Stimulated activated CD8-positive, alpha-beta memory T cell treated with anti-CD3 and anti-CD28 coated beads, Interleukin-4, amount 100 ng/mL, for 1 hour (primary cell): ENCODE measurements around the gene SRD5A1.

Experiments used
- DNase-seq, 2 donors: peaks; one replicate each; pipeline ENCODE4 v3.0.0-alpha.2; 2020; ENCODE audit warnings: low read depth in 2 of 2, low spot score in 1 of 2

SRD5A1 gene

GRCh38 chr5:6681682-6682081 lies 48.4 kb downstream of the SRD5A1 start:
- DNase-seq, result no peak

GRCh38 chr5:6682239-6682638 lies 49.0 kb downstream of the SRD5A1 start:
- DNase-seq, result no peak

GRCh38 chr5:6683241-6683640 lies 50.0 kb downstream of the SRD5A1 start:
- no peak for DNase-seq

- DNase-seq, result no peak
Observed at GRCh38 chr5:6684075-6684474, 50.8 kb downstream of the SRD5A1 start.

DNA sequence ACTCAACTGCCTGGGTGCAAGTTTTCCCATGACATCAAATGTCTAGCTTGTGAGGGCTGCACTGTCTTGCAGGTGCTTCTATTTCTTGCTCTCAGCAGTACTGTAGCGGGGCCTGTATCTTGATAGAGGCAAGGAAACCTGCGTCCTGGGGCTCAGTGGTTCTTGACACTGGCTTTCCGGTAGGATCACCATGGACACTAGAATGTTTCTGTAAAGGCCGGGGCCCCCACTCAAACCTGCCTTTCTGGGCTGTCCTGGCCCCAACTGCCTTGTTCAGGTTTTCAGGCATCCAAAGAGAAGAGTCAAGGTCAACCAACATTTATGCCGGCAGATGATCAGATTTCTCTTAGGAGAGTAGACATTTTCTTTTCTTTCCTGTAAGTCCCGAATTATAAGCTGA lies 53.3 kb downstream of the SRD5A1 start:
- no peak for DNase-seq

DNA sequence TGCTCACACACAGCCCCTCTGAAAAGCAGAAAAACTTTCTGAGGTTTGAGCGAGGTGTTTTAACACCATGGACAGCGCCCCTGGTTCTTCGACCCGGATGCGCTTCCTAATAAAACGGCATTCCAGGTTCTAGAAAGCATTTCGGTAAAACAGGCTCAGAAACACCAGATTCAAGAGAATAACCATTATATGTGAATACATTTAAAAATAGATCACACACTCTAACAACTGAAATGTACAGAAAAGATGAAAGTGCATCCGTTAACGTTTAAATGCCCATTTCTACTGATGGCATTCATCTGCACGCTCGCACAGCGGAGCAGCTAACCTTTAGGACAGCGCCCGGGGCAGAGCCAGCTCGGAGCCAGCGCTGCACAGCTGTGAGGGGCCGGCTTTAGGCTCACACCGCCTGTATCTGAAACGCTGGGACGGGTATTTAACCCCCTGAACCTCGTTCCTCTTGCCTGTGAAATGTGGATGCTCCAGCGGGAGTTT lies 53.7 kb downstream of the SRD5A1 start:
- DNase-seq, result no peak

- DNase-seq, result no peak
Observed at GRCh38 chr5:6687505-6687904, 54.3 kb downstream of the SRD5A1 start.

DNA sequence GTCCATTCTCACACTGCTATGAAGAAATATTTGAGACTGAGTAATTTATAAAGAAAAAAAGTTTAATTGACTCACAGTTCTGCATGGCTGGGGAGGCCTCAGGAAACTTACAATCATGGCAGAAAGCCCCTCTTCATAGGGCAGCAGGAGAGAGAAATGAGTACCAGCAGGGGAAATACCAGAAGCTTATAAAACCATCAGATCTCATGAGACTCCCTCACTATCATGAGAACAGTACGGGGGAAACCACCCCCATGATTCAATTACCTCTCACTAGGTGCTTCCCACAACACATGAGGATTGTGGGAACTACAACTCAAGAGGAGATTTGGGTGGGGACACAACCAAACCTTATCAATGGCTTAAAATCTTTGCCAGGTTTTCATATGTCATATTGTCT lies 59.7 kb downstream of the SRD5A1 start:
- no peak for DNase-seq

- no peak for DNase-seq
Observed at GRCh38 chr5:6698696-6699095, 65.5 kb downstream of the SRD5A1 start.

DNA sequence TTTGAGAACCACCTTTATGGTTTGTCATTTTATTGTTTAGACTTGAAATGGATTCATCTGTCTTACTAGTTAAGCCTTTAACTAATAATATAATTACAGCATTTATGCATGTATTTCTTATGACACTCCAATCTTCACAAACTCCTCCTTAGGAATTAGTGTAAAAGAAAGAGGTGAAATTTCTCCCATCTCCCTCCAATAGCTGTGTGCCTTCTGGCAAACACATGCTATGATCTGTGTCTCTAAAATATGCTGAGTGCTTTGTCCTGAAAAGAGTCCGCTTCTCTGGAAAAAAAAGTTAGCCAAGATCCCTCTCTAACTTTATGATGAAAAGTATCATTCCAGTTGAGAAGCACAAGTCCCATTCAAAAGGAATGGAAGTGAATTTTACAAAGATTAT lies 66.1 kb downstream of the SRD5A1 start:
- DNase-seq, result no peak

DNA sequence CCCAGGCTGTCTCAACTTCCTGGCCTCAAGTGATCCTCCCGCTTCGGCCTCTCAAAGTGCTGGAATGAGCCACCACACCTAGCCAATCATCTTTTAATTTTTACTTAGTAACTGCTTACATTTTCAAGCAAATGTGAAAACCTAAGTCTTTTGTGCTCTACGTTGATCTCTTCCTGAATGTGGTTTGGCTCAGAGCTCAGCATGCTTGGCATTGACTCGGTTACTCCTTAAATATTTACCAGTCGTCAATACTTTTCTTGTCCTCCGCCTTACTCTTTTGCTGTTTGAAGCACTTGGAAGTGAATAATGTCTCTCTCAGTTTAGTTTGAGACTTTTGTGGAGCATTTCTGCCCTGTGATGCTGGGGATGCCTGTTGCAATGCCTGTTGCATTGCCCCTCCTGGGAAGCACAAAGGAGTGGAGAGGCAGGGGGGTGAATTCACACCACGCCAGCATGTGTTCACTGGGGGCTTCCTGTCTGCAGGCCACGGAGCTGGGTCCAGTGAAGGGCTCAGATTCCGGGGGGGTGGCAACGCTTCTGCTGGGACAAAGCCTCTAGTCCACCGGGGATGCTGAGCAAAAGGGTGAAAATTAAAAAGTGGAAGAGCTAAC lies 66.9 kb downstream of the SRD5A1 start:
- no peak for DNase-seq

- no peak for DNase-seq
Observed at GRCh38 chr5:6700685-6701355, 67.6 kb downstream of the SRD5A1 start.

DNA sequence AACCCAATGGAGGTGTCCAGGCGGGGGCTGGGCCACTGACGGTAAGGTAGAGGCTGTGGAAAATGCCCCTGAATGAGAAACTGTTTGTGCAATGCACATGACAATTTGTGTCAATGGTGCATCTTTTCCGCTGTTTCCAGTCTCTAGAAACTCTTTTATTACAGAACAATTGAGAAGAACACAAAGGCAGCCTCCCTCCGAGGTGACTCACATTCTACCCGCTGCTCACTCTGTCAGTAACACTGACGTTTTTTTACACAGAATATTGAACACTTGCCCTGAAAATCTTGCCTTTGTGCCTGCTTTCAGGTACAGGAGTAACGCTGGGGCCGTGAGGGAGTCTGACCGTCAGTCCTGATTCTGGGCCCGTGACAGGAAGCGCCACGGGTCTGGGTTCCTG lies 68.3 kb downstream of the SRD5A1 start:
- no peak for DNase-seq

DNA sequence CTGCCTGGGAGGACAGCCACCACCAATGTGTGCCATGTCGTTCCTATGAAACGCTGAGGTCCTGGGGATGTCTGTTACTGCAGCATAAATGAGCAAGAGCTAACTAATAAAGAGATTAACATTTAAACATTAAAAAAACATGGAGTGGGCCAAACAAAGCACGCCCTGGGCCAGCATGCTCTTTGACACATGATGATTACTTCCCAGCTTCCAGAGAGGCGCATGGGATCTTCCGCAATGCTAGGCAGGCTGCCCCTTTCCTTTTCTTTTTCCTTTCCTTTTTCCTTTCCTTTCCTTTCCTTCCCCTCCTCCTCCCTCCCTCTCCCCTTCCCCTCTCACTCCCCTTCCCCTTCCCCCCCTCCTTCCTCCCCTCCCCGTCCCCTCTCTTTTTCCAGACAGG lies 69.4 kb downstream of the SRD5A1 start:
- no peak for DNase-seq

GRCh38 chr5:6703806-6704205 lies 70.6 kb downstream of the SRD5A1 start:
- DNase-seq, result no peak

DNA sequence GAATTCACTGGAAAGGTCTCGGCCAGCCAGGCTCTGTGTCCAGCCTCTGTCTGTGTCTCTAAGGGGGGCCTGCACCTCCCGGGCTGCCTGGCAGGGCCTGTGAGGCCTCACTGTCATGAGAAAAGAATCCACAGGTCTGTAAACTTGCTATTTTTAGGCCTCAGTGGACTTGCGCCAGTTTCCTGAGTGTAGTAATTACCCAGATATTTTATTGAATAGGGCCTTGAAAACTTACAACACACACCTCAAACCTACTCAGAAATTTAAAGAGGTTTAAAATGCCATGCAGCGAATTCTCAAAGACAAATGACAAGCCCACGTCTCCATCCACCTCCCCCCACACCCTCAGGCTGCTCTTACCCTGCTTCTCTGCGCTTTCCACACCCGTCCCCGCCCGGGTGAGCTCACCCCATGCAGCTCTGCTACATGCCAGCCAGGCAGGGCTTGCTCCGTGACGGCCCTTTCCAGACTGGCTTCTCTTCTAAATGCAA lies 71.2 kb downstream of the SRD5A1 start:
- DNase-seq, result no peak

- DNase-seq, result no peak
Observed at GRCh38 chr5:6705088-6705487, 71.8 kb downstream of the SRD5A1 start.

GRCh38 chr5:6705959-6706358 lies 72.7 kb downstream of the SRD5A1 start:
- no peak for DNase-seq

DNA sequence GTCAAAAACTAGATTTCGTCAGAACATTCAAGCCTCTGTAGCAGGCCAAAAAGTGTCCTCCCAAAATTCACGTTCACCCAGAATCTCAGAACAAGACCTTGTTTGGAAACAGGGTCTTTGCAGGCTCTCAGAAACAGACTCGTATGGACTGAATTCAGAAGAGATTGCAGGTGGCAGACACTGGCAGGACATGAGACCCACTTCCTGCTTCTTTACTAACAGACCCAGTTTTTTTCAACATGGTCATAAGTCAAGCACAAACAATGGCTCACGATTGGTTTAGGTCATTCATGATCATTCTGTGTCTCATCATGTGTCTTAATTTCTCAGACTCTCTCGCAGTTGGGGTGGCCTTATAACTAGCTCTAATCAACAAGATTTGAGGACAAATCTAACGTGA lies 74.6 kb downstream of the SRD5A1 start:
- DNase-seq, result no peak

DNA sequence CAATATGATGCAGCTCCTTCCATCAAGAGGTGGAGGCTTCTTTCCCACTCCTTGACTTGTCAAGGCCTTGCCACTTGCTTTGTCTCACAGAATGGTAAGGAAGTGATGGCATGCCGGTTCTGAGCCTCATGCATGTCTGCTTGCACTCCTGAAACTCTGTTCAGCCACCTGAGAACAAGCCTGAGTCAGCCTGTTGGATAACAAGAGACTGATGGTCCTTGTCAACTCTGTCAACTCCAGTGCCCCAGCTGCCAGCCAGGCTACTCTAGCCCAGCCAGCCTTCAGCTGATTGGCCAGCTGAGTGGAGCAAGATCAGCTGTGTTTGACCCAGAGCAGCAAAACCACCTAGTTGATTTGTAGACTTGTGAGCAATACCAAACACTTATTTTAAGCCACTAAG lies 75.6 kb downstream of the SRD5A1 start:
- DNase-seq, result no peak

DNA sequence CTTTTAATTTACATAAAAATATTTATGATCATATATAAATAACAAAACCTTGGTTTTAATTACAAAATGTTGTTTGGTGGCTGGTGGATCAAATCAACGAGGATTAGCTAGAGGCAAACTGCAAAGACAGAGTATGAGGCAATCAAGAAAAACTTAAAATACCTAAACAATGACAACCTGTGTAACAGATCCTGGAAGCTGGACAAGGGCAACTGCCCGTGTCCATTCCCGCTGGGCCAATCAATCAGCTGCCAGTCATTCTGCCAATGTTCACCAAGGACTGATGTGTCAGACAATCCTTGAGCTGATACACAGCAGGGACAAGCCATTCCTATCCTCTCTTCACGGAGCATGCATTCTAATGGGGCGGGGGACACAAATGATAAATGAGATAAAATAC lies 76.8 kb downstream of the SRD5A1 start:
- DNase-seq, result no peak

DNA sequence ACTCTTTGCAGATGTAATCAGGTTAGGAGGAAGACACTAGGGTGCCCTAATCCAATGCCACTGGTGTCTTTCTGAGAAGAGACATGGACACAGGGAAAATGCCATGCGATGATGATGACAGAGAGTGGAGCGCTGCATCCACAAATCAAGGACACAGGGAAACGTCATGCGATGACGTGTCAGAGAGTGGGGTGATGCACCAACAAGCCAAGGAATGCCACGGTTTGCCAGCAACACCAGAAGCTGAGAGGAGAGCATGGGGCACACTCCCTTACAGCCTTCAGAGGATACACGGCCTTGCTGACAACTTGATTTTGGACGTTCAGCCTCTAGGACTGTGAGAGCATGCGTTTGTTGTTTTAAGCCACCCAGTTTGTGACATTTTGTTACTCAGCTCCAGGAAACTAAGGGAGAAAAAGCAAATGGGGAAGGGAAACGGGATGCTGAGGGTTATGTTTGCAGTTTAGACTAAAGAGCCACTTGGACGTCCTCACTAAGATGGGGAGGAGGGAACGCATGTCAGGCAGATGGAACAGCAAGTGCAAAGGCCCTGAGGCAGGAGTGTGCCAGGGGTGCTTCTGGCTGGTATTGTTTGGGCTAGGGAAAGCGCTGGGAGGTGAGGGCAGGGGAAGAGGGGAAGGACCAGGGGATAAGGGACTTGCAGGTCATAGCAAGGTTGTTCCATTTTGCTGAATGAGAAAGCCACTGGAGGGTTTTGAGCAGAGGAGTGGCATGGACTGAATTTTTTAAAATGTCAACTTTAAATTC lies 77.5 kb downstream of the SRD5A1 start:
- no peak for DNase-seq
